Urothelium cell line (cell line): ENCODE measurements around the gene ZKSCAN1.

Source experiments
- DNase-seq: peaks from one replicate; pipeline ENCODE4 v3.0.0; 2011; ENCODE audit warnings: low spot score, mixed read lengths
- FAIRE-seq: peaks from 2 replicates; lab custom pipeline; 2011; peaks lifted over from hg19 to GRCh38; lab: Jason Lieb, UNC

Gene ZKSCAN1

DNA sequence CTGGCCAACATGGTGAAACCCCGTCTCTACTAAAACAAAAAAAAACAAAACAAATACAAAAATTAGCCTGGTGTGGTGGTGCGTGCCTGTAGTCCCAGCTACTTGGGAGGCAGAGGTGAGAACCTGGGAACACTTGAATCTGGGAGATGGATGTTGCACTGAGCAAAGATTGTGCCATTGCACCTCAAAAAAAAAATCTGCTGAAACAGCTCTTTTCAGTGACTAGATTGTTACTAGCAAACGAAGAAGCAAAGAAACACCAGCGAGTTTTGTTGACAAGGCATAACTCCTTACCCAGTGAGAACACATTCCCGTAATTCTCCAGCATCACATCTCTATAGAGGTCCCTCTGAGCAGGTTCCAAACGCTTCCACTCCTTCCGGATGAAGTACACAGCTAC is 59.4 kb downstream of the ZKSCAN1 start:
- FAIRE-seq (no peak), DNase-seq (no peak)

DNA sequence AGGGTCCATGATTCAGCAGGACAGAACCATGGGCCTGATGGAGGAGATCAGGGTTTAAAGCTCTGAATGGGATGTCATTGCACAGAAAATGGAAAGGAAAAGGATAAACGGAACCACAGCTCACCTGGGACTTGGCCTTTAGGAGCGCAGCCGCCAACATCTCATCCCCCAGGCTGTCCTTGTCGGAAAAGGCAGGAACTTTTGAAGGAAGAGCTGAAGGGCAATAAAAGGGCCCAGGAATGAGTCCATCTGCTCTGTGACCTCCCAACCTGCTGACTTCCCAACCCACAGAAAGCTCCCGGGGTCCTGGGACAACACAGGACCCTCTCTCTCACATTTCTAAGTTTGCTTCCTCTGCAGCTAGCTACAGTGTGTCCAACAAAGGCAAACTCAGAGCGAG is 60.0 kb downstream of the ZKSCAN1 start:
- no peak for DNase-seq
- no peak for FAIRE-seq

DNA sequence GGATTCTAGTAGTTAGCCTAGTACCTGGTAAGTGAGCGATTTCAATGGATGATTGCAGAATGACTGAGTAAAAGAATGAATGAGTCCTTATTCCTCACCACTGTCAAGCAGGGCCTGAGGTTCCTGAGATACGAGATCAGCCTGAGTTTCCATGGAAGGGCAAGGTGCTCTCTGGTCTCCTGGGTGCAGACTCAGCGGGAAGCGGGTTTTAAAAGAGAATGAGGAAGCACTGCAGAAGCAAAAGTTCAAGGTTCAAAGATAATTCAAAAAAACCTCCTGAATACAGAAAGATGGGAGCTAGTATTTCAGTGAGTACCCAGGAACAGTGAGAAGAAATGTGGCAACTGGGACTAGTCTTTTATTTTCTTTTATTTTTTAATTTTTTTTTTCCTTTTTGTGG is 61.8 kb downstream of the ZKSCAN1 start:
- no peak for FAIRE-seq
- no peak for DNase-seq

DNA sequence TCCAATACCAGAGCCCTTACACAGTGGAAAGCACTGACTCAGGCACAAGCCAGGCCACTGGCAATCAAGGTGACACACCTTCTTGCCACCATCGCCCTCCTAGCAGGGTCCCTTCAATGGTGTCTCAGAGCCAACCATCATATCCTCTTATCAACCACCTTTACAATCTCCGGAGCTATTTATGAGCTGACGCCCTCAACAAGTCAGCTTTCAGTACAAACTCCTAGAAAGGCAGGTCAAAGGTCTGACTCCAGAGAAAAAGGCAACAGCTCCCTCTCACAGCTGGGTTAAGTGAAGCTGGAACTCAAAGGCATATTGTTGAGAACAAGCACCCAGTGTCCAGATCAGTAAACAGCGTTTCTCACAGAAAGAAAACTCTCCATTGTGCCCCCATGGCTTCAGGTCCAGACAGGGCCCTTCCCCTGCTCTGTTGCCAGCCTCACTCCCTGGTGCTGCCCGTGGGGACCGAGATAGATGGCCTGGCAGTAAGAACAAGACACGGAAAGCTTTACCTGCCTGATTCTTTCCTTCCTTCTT is 63.7 kb downstream of the ZKSCAN1 start:
- DNase-seq: no peak
- no peak for FAIRE-seq

DNA sequence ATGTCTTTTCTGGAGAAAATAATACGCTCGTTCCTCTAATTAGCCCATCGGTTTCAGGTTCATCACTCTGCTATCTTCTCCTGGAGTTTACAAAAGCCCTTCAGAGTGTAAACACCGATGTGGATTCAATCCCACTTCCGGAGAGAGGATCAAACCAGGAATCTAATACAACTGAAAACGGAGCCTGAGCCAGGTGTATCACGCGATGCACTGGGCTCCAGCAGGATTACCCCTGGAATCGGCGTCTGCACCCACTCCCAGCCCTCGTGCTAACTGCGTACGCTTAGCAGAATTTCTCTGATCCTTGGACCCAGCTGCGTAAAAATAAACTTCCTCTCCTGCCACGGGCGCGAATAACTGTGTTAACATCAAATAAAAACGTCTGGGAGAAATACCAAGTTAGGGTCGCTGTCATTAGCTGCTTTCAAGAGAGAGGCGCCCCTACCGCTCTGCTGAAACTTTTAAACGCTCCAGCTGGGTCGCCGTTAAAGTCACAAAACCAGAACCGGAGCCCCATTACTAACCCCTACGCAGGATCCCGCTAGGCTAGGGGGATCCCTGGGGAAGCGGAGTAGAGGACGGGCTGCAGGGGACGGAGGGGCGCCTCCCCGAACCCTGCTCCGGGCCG is 65.6 kb downstream of the ZKSCAN1 start:
- DNase-seq: no peak
- no peak for FAIRE-seq

DNA sequence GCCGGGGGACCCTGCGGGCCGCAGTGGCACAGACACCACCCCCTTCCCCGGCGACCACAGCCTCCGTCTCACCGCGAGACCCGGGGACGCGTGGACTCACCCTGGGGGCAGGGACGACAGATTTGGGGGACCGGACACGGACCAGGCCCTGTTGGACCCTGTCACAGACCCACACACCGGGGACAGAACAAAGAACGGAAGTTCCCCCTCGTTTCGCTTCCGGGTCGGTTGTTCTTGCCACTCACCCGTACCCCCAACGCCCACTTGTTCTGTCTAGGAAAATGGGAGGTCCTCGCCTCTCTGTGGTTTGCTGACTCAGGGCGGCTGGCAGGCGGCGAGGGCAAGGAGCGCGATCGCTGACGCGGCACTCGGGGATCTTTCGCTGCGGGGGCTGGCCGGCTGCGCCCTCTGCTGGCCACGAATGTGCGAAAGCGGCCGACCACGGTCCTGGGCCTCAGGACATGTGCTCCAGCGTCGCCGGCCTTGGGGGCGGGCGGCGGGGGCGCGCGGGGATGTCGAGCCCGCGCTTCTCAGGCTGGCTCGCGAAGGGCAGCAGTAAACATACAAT is 66.2 kb downstream of the ZKSCAN1 start, which contains the start of gene ZNF3:
TSS of gene ZNF3 (minus strand) at position 189 of the 568 bp plus-strand sequence. CDS start 4,366 bp downstream, outside the sequence.
- FAIRE-seq (peak; percentile 98), DNase-seq (peak; percentile 100)

DNA sequence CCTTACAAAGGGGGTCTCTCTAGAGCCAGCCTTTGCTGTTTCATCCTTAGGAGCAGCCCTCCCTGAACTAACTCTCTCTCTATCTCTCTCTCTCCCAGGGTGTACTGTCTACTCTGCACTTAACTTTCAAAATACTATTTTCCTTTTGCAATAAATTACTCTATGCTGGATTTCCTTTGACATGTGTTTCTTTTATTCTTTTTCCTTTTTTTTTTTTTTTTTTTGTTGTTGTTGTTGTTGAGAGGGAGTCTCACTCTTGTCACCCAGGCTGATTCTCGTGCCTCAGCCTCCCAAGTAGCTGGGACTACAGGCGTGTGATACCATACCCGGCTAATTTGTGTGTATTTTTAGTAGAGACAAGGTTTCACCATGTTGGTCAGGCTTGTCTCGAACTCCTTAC is 67.6 kb downstream of the ZKSCAN1 start:
- DNase-seq (no peak), FAIRE-seq (no peak)

DNA sequence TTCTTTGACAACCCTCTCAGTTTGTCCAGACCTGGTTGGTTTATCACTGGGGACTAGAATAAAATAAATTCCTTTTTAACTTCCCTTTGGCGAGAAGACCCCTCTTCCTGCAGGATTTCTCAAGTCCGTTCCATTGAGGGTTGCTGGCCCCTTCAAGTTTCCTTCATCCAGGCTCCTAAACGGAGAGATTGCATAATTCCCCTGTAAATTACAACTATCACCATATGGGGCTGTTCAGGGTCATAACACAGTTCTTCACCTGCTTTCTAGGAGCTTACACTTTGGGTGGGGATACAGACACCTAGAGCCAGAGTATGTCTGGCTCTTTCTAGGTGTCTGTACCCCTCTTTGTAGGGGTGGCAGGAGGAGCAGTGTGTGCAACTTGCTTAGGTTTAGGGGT is 70.1 kb downstream of the ZKSCAN1 start:
- DNase-seq (no peak), FAIRE-seq (no peak)

DNA sequence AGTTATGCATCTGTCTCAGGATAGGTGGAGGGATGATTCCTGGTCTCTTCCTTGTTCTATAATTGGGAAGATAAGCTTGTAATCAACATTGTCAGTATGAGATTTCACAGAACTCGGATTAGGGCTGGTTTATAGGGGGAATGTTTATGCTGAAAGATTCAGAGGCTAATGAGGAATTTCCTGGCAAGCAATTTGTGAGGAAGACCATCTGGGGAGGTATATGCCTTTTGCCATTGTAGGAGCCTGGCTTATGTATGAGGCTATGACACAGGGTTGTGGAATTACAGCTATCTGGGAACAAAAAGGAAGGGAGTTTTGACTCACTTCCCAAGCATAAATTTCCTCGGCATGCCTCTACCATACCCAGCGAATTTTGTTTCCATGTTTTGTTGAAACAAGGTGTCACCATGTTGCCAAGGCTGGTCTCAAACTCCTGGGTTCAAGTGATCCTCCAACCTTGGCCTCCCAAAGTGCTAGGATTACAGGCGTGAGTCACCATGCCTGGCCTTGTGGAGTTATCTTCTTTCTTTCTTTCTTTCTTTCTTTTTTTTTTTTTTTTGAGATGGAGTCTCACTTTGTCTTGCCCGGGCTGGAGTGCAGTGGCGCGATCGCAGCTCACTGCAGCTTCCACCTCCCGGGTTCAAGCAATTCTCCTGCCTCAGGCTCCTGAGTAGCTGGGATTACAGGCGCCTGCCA is 71.8 kb downstream of the ZKSCAN1 start:
- no peak for FAIRE-seq

DNA sequence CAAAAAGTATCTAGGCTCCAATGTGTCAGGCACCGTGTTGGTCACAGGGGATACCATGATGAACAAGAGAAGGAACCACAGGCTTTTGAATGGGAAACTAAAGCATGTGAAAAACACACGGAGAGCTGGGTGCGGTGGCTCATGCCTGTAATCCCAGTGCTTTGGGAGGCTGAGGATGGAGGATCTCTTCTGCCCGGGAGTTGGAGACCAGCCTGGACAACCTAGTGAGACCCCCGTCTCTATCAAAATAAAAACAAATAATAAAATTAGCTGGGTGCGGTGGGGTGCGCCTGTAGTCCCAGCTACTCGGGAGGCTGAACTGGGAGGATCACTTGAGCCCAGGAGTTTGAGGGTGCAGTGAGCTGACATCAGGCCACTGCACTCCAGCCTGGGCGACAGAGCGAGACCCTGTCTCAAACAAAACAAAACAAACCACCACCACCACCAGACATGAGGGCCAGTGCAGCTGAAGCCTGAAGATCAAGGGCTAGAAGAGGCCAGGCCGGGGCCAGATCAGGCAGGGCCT is 72.8 kb downstream of the ZKSCAN1 start:
- FAIRE-seq: no peak

More for the DNA sequence above, 71.8 kb downstream of the ZKSCAN1 start:
- peak; percentile 60 for DNase-seq

DNA sequence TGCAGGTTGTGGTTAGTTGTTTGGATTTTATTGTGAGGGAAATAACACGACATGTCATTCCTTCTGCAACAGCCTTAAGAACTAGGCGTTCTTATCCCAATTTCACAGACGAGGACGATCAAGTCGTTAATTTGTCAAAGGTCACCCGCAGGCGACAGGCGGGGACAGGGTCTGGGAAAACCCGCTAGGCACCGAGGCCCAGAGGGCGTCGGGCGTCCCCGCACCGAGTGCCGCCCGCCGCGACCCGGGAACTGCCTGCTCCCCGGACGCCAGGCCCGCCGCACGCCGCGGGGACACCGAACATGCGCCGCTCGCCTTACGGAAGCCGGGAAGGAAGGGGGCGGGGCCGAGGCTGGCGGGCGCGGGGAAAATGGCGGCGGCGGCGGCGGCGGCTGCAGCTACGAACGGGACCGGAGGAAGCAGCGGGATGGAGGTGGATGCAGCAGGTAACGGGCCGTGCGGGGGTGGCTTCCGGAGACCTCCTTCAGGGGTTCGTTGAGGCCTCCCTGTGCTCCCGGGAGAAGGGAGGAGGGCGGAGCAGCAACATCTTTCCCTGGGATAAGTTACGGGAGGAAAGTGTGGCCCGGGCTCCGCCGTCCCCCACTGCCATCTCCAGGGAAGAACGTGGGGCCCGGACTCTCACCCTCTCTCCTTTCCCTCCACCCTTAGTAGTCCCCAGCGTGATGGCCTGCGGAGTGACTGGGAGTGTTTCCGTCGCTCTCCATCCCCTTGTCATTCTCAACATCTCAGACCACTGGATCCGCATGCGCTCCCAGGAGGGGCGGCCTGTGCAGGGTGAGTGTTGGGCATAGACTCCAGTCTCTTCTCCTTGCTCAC is 73.4 kb downstream of the ZKSCAN1 start, which contains the start of gene COPS6:
TSS of gene COPS6 (plus strand) at position 349 of the 837 bp plus-strand sequence. CDS start at position 371, 22 bp downstream.
- DNase-seq (peak; percentile 93), FAIRE-seq (peak; percentile 95)

More for the DNA sequence above, 72.8 kb downstream of the ZKSCAN1 start:
- DNase-seq: no peak

DNA sequence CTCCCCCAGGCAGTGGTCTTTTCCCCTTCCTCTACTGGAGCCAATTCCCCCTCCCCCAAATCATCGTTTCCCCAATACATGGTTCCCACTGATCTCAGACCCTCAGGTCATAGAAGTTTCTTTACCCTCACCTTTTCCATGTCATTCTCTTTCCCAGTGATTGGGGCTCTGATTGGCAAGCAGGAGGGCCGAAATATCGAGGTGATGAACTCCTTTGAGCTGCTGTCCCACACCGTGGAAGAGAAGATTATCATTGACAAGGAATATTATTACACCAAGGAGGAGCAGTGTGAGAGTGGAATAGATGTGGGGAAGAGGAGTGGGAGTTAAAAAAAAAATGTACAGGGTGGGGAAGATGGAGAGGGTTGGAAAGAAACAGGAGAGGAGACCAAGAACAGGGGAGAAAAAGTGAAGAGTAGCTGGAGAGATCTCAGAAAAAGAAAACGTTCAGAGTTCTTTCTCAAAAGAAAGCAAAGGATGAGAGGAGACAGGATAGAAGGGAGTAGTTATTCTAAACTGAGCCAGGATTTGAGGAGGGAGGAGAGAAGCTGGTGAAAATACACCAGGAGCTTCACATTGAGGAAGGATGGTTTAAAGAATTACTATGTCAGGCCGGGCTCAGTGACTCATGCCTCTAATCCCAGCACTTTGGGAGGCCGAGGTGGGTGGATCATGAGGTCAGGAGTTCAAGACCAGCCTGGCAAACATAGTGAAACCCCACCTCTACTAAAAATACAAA is 74.2 kb downstream of the ZKSCAN1 start:
- DNase-seq (no peak), FAIRE-seq (no peak)

DNA sequence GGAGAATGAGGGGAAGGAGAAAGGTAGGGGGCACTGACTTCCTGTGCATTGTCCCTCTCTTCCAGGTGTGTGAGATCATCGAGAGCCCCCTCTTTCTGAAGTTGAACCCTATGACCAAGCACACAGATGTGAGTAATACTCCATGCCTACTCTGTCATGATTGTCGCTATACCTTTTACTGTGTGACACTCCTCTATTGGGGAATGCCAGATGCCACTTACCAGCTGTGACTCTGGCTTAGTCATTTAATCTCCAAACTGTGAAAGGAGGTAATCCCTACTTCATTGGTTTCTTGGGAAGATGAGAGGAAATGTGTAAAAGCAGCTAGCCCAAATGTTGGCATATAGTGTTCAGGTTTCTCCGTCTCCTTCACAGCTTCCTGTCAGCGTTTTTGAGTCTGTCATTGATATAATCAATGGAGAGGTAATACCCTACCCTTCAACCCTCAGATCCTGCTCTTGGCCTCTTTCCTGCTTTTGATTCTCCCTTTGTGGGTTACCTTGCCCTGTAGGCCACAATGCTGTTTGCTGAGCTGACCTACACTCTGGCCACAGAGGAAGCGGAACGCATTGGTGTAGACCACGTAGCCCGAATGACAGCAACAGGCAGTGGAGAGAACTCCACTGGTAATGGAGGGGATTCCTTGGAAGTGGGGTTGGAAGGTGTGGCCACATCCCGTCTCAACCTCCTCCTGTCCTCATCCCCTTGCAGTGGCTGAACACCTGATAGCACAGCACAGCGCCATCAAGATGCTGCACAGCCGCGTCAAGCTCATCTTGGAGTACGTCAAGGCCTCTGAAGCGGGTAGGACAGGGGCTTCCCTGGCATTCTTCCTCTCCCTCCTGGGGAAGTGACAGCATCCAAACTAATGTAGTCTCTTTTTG is 75.4 kb downstream of the ZKSCAN1 start:
- FAIRE-seq (no peak), DNase-seq (no peak)
